ENCODE results near the gene MIGA2. TPM values are rescaled to one million over a fixed set of nuclear protein-coding genes. Genes with fewer than 3 reads are reported as not detected.

The MIGA2 gene
- total RNA-seq, 1 donor from 2014 or later: 23.8 TPM

GRCh38 chr9:129022037-129022436, 14.4 kb upstream of the MIGA2 start:
- no peaks in the 10 kb centered on the region for H3K27me3 ChIP-seq (ENCODE audit: insufficient read depth, low read length)
- H3K4me1 Mint-ChIP-seq (ENCODE audit: low read depth, unreplicated experiment): peaks cover 15% of the 10 kb centered on the region
- no peak overlapping the region for H3K4me3 ChIP-seq (ENCODE audit: insufficient read depth, low read depth, low read length)
- DNase-seq (ENCODE audit: low read depth): no peak
- peaks cover 28% of the 10 kb centered on the region for H4K20me1 ChIP-seq (ENCODE audit: insufficient read depth, low read length)
- H2AFZ ChIP-seq (ENCODE audit: low read depth, low read length): no peak overlapping the region
- no peak overlapping the region for H3K27ac ChIP-seq (ENCODE audit: low read depth, low read length)
- no peaks in the 10 kb centered on the region for H3K36me3 ChIP-seq (ENCODE audit: insufficient read depth, low read length)
- no peak overlapping the region for H3K4me2 ChIP-seq (ENCODE audit: low read length)
- H3K27ac Mint-ChIP-seq (ENCODE audit: unreplicated experiment): no peak overlapping the region
- H3K27me3 Mint-ChIP-seq (ENCODE audit: low read depth, unreplicated experiment): no peaks in the 10 kb centered on the region
- peaks cover 22% of the 10 kb centered on the region for H3K79me2 ChIP-seq (ENCODE audit: insufficient read depth, low read length)
- no peak for FAIRE-seq
- H3K4me1 ChIP-seq (ENCODE audit: insufficient read depth, low read length): peaks cover 14% of the 10 kb centered on the region
- peaks cover 7% of the 10 kb centered on the region for H3K36me3 Mint-ChIP-seq (ENCODE audit: low read depth, unreplicated experiment)
- TF ChIP-seq EZH2 (IDR thresholded peaks at IDR 0.05; ENCODE audit: insufficient read depth, low read length) (no peak), CTCF (IDR thresholded peaks at IDR 0.05; ENCODE audit: insufficient read depth, low read depth, low read length) (no peak)
- H3K9me3 Mint-ChIP-seq (ENCODE audit: unreplicated experiment): no peaks in the 10 kb centered on the region
- no peak overlapping the region for H3K4me3 Mint-ChIP-seq (ENCODE audit: unreplicated experiment)
- H3K9me3 ChIP-seq (ENCODE audit: insufficient read depth, low read depth, low read length): no peaks in the 10 kb centered on the region
- H3K9ac ChIP-seq (ENCODE audit: low read length): no peak overlapping the region

- FAIRE-seq (no peak), DNase-seq (ENCODE audit: low read depth) (peak; percentile 70)
- Histone ChIP-seq H3K9me3 (ENCODE audit: insufficient read depth, low read depth, low read length) (no peaks in the 10 kb centered on the region), H3K4me1 (ENCODE audit: insufficient read depth, low read length) (peaks cover 22% of the 10 kb centered on the region), H3K36me3 (ENCODE audit: insufficient read depth, low read length) (no peaks in the 10 kb centered on the region), H3K27ac (ENCODE audit: low read depth, low read length) (no peak overlapping the region), H3K4me2 (ENCODE audit: low read length) (peak overlapping the region; percentile 11), H3K79me2 (ENCODE audit: insufficient read depth, low read length) (peaks cover 31% of the 10 kb centered on the region), H2AFZ (ENCODE audit: low read depth, low read length) (no peak overlapping the region), H4K20me1 (ENCODE audit: insufficient read depth, low read length) (peaks cover 28% of the 10 kb centered on the region), H3K4me3 (ENCODE audit: insufficient read depth, low read depth, low read length) (no peak overlapping the region), H3K27me3 (ENCODE audit: insufficient read depth, low read length) (no peaks in the 10 kb centered on the region), H3K9ac (ENCODE audit: low read length) (no peak overlapping the region)
- TF ChIP-seq EZH2 (IDR thresholded peaks at IDR 0.05; ENCODE audit: insufficient read depth, low read length): no peak
- TF ChIP-seq CTCF (IDR thresholded peaks at IDR 0.05; ENCODE audit: insufficient read depth, low read depth, low read length): no peak
- Mint-ChIP-seq H3K4me3 (ENCODE audit: unreplicated experiment) (no peak overlapping the region), H3K9me3 (ENCODE audit: unreplicated experiment) (no peaks in the 10 kb centered on the region), H3K36me3 (ENCODE audit: low read depth, unreplicated experiment) (peaks cover 7% of the 10 kb centered on the region), H3K4me1 (ENCODE audit: low read depth, unreplicated experiment) (peaks cover 15% of the 10 kb centered on the region), H3K27me3 (ENCODE audit: low read depth, unreplicated experiment) (no peaks in the 10 kb centered on the region), H3K27ac (ENCODE audit: unreplicated experiment) (no peak overlapping the region)
Measured at GRCh38 chr9:129023036-129023907, 13.2 kb upstream of the MIGA2 start.

- Histone ChIP-seq H3K9me3 (ENCODE audit: insufficient read depth, low read depth, low read length) (no peaks in the 10 kb centered on the region), H3K79me2 (ENCODE audit: insufficient read depth, low read length) (peaks cover 31% of the 10 kb centered on the region), H2AFZ (ENCODE audit: low read depth, low read length) (no peak overlapping the region), H3K4me3 (ENCODE audit: insufficient read depth, low read depth, low read length) (no peak overlapping the region), H3K36me3 (ENCODE audit: insufficient read depth, low read length) (no peaks in the 10 kb centered on the region), H3K4me1 (ENCODE audit: insufficient read depth, low read length) (peaks cover 22% of the 10 kb centered on the region), H3K9ac (ENCODE audit: low read length) (no peak overlapping the region), H3K27me3 (ENCODE audit: insufficient read depth, low read length) (no peaks in the 10 kb centered on the region), H3K4me2 (ENCODE audit: low read length) (peak overlapping the region; percentile 11), H3K27ac (ENCODE audit: low read depth, low read length) (no peak overlapping the region), H4K20me1 (ENCODE audit: insufficient read depth, low read length) (peaks cover 28% of the 10 kb centered on the region)
- TF ChIP-seq EZH2 (IDR thresholded peaks at IDR 0.05; ENCODE audit: insufficient read depth, low read length) (no peak), CTCF (IDR thresholded peaks at IDR 0.05; ENCODE audit: insufficient read depth, low read depth, low read length) (no peak)
- no peak overlapping the region for H3K27ac Mint-ChIP-seq (ENCODE audit: unreplicated experiment)
- peaks cover 15% of the 10 kb centered on the region for H3K4me1 Mint-ChIP-seq (ENCODE audit: low read depth, unreplicated experiment)
- peaks cover 5% of the 10 kb centered on the region for H3K36me3 Mint-ChIP-seq (ENCODE audit: low read depth, unreplicated experiment)
- H3K27me3 Mint-ChIP-seq (ENCODE audit: low read depth, unreplicated experiment): no peaks in the 10 kb centered on the region
- no peak for DNase-seq (ENCODE audit: low read depth)
- no peak for FAIRE-seq
- no peaks in the 10 kb centered on the region for H3K9me3 Mint-ChIP-seq (ENCODE audit: unreplicated experiment)
- no peak overlapping the region for H3K4me3 Mint-ChIP-seq (ENCODE audit: unreplicated experiment)
Measured at GRCh38 chr9:129023908-129024233, 12.6 kb upstream of the MIGA2 start.

All from astrocyte (in vitro differentiated cells and primary cell).